ENCODE results near the gene FIS1.

- TF ChIP-seq PPARA (CRISPR knock-in tag; IDR thresholded peaks at IDR 0.05; ENCODE audit: borderline replicate concordance) (no peak), TSHZ2 (CRISPR knock-in tag; IDR thresholded peaks at IDR 0.05) (no peak), ZFP3 (CRISPR knock-in tag; IDR thresholded peaks at IDR 0.05) (no peak), SNAI2 (CRISPR knock-in tag; IDR thresholded peaks at IDR 0.05) (no peak), RARB (CRISPR knock-in tag; IDR thresholded peaks at IDR 0.05) (no peak), CSDC2 (CRISPR knock-in tag; IDR thresholded peaks at IDR 0.05) (no peak), POU6F1 (CRISPR knock-in tag; IDR thresholded peaks at IDR 0.05; ENCODE audit: borderline replicate concordance, low read depth) (no peak)
Observed at GRCh38 chr7:101200504-101200861, 44.4 kb downstream of the FIS1 start.
